GM21576 (cell line): ENCODE measurements around the gene CLCF1.

ENCODE experiments used
- ATAC-seq: cut with Tn5 transposase; IDR thresholded peaks from one replicate; pipeline ENCODE4 v1.9.1; 2021; ENCODE audit warnings: mild to moderate bottlenecking, moderate library complexity; ENCODE audit not compliant: unreplicated experiment

Gene CLCF1

DNA sequence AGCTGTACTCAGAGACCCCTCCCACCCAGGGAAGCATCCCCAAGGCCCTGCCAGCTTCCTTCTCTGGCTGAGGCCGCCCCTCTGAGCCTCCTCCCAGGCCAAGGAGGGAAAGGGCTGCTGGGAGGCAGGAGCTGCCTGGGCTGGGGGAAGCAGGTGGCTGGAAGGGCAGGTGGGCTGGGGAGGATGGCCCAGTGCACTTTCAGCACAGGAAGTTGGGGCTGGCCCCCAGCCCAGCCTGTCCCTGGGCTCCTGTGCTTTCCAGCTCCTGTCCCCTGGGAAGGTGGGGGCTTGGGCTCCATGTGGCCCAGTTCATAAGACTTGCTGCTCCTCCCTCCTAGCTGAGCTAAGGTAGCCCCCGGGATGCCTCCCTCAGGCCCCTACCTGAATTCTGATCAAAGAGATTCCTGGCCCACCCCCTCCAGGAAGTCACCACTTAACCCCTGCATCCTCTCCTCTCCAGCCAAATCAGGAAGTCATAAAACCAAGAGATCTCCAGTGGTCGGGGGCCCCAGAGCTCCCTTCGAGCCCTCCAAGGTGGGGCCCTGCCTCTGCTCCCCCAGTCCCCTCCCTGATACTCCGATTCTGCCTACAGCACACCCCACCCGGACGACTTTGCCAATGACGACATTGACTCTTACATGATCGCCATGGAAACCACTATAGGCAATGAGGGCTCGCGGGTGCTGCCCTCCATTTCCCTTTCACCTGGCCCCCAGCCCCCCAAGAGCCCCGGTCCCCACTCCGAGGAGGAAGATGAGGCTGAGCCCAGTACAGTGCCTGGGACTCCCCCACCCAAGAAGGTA, 23.4 kb upstream of the CLCF1 start:
- no peak for ATAC-seq

DNA sequence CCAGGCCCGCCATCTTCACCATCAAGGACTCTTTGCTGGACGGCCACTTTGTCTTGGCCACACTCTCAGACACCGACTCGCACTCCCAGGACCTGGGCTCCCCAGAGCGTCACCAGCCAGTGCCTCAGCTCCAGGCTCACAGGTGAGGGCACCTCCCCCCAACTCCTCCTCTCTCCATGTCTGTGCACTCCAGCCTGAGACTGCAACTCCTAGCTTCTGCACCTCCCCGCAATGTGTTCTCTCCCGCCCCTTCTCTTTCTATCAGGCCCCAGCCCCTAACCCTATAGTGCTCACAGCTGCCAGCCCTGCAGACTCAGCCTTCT, 22.8 kb upstream of the CLCF1 start:
- no peak for ATAC-seq

DNA sequence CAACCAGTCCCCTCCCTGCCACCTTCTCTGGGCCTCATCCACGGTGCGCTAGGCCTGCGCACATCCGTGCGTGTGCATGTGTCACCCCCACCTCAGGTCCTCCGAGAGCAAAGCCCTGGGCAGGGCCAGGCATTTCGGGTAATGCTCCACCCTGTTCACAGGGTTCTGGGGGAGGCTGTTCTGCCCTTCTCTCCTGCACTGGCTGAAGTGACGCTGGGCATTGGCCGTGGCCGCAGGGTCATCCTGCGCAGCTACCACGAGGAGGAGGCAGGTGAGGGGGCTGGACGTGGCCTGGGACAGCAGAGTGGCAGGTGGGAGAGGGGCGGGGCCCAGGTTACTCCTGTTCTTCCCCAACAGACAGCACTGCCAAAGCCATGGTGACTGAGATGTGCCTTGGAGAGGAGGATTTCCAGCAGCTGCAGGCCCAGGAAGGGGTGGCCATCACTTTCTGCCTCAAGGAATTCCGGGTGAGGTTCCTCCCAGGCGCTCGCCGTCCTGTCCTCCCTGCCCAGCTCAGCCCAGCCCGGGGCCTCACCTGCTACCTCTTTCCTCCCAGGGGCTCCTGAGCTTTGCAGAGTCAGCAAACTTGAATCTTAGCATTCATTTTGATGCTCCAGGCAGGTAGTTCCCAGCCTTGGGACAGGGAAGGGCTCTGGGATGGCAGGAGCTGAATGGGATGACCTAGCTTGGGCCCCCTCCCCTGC, 22.3 kb upstream of the CLCF1 start:
- no peak for ATAC-seq

DNA sequence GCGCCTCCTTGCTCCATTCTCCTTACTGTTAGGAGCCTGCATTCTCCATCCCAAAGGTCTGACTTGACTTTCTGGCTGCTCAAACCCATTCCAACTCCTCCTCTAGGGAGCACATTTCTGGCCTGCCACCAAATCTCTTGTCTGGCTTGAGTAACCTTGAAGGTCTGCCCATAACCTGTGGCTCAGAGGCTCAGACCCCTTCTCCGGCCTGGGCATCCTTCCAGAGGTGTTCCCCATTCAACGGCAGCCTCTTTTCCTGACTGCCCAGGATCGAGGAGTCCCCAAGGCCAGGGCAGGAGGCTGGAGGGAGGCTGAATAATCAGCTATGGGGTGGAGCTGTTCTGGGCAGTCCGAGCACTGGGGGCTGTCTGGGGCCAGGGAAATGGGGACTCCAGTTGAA, 20.6 kb upstream of the CLCF1 start:
- no peak for ATAC-seq

DNA sequence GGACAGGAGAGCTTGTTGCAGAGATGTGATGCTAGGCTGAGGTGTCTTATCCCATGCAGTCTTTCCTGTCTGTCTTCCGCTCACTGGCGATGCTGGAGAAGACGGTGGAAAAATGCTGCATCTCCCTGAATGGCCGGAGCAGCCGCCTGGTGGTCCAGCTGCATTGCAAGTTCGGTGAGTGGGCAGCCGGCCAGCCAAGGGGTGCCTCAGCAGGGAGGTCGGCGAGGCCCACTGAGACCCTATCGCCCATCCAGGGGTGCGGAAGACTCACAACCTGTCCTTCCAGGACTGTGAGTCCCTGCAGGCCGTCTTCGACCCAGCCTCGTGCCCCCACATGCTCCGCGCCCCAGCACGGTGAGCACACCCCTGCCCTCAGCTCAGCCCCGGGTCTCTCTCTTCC, 20.0 kb upstream of the CLCF1 start:
- ATAC-seq: no peak

DNA sequence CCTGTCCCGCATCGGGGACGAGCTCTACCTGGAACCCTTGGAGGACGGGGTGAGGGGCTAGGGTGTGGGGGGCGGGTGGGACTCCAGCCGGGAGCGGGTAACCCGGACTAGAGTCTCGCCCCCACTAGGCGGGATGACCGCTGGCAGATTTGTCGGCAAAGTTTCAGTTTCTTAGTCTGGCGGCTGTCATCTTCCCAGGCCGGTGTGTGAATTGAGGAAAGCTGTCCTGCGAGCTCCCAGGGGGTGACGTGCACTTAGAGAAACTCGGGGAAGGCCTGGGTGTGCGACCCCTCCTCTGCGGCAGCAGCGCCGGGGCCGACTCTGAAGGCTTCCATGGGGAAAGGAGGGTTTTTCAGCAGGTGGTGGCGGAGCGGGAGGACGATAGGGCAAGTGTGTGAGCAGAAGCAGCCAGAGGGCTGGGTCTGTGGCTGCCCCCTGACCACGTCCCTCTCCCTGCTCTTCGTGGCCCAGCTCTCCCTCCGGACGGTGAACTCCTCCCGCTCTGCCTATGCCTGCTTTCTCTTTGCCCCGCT, 18.9 kb upstream of the CLCF1 start:
- ATAC-seq: no peak

DNA sequence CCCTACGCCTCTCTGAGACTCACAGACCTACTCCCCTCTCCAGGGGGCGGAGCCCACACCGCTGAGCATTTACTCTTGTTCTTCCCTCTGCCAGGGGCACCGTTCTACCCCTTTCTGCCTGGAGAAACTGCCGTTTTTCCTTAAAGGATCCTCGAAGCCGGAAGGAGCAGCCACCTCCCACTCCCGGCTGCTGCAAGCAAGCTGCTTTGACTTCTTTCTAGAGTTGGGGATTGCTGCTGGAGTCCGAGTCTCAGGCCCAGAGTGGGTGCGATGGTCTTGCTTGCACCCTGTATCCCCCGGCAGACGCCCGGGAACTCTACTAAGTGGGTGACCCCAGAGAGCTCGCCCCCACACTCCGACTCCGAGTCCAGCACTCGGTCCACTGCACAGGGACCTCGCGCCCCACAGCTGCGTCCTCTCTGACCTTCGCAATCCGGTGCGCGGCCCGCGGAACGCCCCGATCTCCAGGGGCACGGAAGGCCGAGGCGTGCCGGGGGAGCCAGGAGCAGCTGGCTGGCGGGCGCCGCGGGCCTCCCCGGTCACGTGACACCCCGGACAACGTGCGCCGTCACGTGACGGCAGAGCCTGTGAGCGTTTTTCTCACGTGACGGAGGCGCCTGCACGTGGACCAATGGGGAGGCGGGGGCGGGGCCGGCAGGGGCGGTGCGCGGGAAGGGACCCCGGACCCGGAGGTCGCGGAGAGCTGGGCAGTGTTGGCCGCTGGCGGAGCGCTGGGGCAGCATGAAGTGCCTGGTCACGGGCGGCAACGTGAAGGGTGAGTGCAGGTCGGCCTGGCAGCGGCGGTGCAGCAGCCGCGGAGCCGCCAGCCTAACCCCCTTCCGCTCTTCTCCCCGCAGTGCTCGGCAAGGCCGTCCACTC, 18.1 kb upstream of the CLCF1 start, which contains the start of gene RAD9A:
TSS of gene RAD9A (plus strand) at position 683 of the 879 bp plus-strand sequence. CDS start at position 742, 59 bp downstream.
- ATAC-seq: peak; percentile 54

DNA sequence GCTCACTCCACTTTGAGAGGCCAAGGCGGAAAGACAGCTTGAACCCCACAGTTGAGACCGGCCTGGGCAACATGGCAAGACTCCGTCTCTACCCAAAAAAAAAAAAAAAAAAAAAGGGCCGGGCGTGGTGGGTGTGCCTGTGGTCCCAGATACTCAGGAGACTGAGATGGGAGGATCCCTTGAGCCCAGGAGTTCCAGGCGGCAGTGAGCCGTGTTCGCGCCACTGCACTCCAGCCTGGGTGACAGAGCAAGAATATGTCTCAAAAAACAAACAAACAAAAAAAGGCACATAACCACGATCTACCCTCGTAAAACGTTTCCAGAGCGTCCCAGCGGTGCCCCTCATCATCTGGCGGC, 17.5 kb upstream of the CLCF1 start:
- no peak for ATAC-seq

DNA sequence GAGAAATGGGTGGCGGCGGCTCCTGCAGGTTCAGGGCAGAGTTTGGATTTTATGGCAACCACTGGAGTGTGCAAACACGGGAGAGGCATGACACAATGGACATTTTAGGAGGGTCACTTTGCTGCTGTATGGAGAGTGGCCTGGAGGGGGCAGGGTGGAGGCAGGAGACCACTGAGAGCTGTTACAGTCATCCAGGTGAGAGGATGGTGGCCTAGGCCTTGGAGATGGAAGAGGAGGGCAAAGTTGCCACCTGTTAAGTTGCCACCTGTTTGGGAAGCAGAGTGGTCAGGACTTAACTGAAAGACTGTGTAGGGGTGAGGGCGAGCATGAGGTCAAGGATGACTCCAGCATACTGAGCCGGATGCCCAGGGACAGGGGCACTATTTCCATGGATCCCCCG, 16.1 kb upstream of the CLCF1 start:
- no peak for ATAC-seq

DNA sequence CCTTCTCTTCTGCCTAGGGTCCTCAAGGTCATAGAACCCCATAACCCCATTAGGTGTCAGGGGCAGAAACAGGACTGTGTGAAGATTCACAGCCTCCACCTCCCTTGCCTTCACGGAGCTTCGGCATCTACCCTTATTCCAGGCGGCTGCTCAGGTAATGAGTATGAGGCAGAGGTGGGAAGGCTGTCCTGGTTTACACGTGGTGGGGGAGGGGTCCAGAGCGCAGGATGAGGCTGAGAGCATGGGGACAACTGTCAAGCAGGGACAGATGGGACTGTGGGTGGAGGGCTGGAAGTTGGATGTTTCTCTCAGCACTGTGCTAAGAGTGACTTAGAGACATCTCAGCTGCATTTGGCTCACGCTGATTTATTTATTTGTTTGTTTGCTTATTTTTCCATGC, 14.1 kb upstream of the CLCF1 start:
- no peak for ATAC-seq

DNA sequence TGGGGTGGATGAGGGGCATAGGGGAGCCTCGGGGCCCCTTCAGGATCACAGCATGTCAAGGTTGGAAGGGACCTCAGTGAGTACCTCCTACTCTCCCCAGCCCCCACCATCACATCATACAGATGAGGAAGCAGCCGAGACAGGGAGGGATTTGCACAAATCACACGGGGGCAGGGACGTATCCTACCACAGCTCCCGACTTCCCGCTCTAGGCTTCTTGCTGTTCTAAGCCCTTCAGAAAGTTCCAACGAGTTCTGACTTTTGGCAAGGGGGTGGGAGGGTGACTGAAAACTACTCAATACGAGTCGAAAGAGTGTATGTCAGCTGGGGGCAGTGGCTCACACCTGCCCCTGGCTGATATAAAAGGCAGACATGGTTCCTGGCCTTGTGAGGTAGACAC, 13.7 kb upstream of the CLCF1 start:
- no peak for ATAC-seq

DNA sequence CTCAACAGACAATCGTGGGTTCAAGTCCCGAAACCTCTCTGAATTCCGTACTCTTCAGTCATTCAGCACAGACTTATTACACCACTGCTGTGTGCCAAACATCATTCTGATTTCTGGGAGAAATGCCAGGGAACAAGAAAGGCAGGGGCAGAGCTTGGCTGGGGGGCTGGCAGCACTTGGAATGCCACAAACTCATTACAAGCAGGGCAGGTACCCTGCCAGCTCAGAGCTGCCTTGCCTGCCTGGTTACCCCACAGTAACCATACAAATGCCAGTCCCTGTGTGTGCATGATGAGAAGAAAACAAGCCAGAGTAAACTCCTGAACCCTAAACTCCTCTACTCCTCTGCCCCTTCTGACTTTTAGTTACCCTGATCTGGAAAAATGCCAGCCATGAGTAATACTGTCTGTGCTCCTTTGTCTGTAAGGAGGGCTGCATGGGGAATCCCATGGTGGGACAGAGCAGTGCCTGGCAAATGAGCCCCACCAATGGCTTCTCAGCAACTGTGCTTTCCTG, 11.5 kb upstream of the CLCF1 start:
- no peak for ATAC-seq

DNA sequence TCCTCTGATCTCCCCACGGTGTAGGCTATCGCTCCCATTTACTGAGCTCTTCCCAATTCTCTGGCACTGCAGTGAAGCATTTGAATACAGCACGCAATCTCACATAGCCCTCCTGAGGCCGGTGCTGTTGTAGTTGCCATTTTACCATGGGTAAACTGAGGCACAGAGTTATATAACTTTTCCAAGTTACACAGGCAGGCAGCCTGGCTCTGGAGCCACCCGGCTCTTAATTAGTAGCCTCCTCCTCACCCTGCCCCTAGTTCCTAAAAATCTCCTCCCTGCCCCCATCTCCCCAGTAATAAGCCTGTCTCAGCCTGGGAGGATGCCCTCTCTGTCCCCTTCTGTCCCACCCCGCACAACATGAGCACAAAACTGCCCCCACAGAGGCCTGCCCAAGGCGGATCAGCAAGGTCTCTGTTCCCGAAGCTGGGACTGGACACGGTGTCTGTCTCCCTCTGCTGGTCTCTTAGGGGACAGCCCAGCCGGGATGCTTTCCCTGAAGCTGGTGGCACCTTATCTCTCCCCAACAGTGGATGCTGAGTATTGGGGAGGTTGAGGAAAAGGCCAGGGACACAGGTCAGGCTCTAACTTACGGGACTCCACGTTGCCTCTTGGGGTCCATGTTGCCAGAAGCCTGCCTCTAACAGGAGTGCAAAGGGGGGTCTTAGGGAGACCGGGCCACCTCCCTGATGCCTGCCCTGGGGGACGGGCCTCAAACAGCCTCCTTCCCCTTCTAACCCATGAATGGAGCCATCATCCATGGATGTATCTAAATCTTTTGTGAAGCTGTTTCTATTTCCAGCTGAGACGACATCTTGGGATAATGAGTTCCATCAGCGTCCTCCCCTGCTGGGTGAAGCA, 9.1 kb upstream of the CLCF1 start:
- peak; percentile 66 for ATAC-seq

DNA sequence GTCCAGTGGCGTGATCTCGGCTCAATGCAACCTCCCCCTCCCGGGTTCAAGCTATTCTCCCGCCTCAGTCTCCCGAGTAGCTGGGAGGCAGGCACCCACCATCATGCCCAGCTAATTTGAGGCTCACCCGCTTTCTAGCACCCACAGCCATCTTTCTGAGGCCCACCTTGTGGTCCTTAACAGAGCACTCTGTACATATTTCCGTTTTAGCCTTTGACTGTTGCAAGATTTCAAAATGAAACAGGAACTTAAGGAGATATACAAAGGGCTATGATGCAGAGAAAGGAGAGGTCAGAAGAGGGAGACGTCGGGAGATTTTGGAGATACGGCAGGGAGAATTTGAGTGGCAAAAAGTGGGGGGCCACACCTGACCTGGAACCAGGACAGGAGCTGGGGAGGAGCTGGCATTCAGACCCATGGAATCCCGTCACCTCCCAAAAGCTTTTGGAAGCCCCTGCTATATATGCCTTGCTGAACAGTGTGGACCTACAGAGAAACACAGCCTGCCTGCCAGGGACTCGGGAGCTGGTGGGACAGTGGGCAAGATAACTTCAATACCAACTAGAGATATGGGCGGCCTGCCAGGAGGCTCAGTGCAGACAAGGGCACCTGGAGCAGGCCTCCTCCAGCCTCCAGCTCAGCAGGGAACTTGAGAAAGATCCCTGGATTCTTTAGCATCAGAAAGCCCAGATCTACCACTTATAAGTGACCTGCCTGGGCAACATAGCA, 8.0 kb upstream of the CLCF1 start:
- ATAC-seq: no peak

DNA sequence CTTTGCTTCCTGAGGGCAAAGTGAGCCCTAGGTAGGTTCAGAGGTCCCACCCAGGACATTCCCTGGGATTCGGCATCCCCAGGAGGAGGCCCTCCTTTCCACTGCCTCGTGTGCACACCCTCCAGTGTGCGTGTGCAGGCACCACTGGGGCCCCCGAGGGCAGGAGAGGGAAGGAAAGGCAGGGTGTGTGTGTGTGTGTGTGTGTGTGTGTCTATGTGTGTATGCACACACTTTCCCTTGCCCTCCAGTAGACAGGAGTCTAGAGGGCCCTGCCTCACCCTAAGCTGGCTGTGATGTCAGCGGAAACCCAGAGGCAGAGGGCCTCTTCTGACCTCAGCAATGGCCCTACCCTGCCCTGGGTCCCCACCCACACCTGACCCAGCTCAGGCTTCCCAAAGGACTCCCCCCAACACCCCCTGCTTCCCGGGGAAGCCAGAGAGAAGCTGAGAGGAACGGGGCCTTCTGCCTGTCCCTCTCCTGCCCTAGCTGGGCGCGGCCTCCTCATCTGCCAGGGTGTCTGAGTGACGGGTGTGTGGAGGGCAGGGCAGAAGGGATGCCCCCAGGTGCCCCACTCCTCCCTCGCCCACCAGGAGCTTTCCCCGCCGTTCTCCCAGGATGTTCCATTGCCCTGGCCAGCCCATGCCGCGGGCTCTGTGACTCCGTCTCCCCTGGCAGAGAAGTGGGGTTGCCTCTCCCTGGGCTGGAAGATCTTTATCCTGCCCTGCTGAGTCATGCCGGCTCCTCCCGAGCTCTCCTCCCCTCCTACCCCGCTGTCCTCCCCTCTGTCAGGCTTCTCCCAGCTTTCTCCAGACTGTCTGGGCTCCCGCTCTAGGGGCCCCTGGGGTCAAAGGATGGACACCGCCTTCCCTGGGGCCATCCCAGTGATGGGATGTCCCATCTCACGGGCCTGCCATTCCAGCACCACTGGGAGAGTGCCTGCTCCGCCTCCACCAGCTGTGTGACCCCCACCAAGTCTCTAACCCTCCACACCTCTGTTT, 6.0 kb upstream of the CLCF1 start:
- no peak for ATAC-seq

DNA sequence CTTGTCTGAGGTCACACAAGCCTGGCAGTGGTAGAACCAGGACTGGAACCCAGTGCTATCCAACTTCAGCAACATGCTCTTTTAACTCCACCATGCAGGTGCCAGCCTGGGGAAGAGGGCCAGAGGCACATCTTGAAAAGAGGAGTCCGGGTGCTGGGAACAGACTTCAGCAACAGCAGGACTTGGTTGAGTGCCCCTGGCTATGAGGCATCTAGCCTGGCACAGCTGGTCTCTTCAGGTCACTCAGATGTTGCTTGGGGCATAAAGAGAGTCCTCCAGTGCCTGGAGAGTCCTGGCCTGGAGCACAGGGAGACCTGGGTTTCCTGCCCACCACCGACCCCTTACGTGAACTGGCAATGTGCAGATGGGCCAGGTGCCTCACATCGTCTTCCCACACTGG, 5.1 kb upstream of the CLCF1 start:
- no peak for ATAC-seq

DNA sequence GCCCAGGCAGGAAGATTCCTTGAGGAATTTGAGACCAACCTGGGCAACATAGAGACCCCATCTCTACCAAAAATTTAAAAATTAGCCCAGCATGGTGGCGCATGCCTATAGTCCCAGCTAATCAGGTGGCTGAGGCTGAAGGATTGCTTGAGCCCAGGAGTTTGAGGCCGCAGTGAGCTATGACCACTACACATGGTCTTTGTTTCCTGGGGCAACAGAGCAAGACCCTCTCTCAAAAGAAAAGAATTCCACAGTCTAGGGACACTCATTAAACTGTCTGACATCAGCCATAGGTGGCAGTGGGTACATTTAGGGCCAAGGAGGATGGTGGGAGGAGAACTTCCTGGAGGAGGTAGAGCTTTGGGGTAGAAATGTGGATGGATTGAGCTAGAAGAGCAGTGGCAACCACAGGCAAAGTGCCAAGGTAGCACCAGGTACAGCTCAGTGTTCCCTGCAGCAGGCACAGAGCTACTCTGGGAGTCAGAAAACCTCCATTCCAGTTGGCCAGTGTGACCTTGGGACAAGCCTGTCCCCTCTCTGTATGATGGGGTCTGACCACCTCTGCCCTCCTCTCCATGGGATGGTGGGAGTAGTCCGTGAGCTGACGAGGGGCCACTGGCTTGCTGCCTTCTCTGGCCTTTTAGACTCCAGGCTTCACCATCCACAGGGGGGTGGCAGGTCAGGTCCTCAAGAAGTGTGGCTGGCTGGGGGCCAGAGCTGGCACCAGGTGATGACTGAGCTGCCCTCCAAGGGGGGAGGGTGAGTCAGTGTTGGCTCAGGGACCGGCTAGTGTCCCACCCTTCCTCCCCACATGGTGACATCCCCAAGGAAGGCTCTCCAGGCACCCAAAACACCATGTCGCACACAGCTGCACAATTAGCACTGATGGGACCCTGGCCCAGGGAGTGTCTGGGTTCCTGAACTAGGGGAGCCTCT, 3.7 kb upstream of the CLCF1 start:
- no peak for ATAC-seq
